ENCODE measurements around the gene HOXA7. TPM values are rescaled to one million over a fixed set of nuclear protein-coding genes. Genes with fewer than 3 reads are reported as not detected.

Gene HOXA7
- total RNA-seq, 1 donor from 2014 or later: 1.4 TPM

GRCh38 chr7:27144781-27145164, 11.7 kb downstream of the HOXA7 start:
- Mint-ChIP-seq H3K9me3 (ENCODE audit: low read depth) (no peaks in the 10 kb centered on the region), H3K27me3 (peaks cover 53% of the 10 kb centered on the region), H3K4me1 (ENCODE audit: low read depth) (peaks cover 29% of the 10 kb centered on the region), H3K27ac (no peak overlapping the region), H3K4me3 (ENCODE audit: low read depth) (peak overlapping the region; percentile 20), H3K36me3 (ENCODE audit: insufficient read depth) (peaks cover 6% of the 10 kb centered on the region)
- no peak for DNase-seq (ENCODE audit: low spot score, unreplicated experiment)
- no peak for TF ChIP-seq CTCF (IDR thresholded peaks at IDR 0.05; ENCODE audit: unreplicated experiment)

- no peak for DNase-seq (ENCODE audit: low spot score, unreplicated experiment)
- H3K4me3 Mint-ChIP-seq (ENCODE audit: low read depth): peak overlapping the region; percentile 93
- H3K4me1 Mint-ChIP-seq (ENCODE audit: low read depth): peaks cover 27% of the 10 kb centered on the region
- peak overlapping the region; percentile 52 for H3K27ac Mint-ChIP-seq
- H3K36me3 Mint-ChIP-seq (ENCODE audit: insufficient read depth): peaks cover 6% of the 10 kb centered on the region
- H3K9me3 Mint-ChIP-seq (ENCODE audit: low read depth): no peaks in the 10 kb centered on the region
- no peak for TF ChIP-seq CTCF (IDR thresholded peaks at IDR 0.05; ENCODE audit: unreplicated experiment)
- peaks cover 47% of the 10 kb centered on the region for H3K27me3 Mint-ChIP-seq
Measured at GRCh38 chr7:27143950-27144780, 12.3 kb downstream of the HOXA7 start.

GRCh38 chr7:27143023-27143949, 13.2 kb downstream of the HOXA7 start, which contains the start of gene HOXA5:
TSS of gene HOXA5 (minus strand) at chr7:27143681. CDS start at chr7:27143607, 74 bp downstream.
- Mint-ChIP-seq H3K4me1 (ENCODE audit: low read depth) (peaks cover 28% of the 10 kb centered on the region), H3K36me3 (ENCODE audit: insufficient read depth) (peaks cover 6% of the 10 kb centered on the region), H3K27me3 (peaks cover 41% of the 10 kb centered on the region), H3K4me3 (ENCODE audit: low read depth) (peak within 1 kb of the TSS; percentile 93), H3K9me3 (ENCODE audit: low read depth) (no peaks in the 10 kb centered on the region), H3K27ac (peak within 1 kb of the TSS; percentile 92)
- peak; percentile 87 for DNase-seq (ENCODE audit: low spot score, unreplicated experiment)
- TF ChIP-seq CTCF (IDR thresholded peaks at IDR 0.05; ENCODE audit: unreplicated experiment): peak; percentile 97

GRCh38 chr7:27142580-27143022, 13.9 kb downstream of the HOXA7 start:
- no peak for DNase-seq (ENCODE audit: low spot score, unreplicated experiment)
- Mint-ChIP-seq H3K9me3 (ENCODE audit: low read depth) (no peaks in the 10 kb centered on the region), H3K27me3 (peaks cover 41% of the 10 kb centered on the region), H3K4me1 (ENCODE audit: low read depth) (peaks cover 32% of the 10 kb centered on the region), H3K27ac (peak overlapping the region; percentile 92), H3K4me3 (ENCODE audit: low read depth) (peak overlapping the region; percentile 93), H3K36me3 (ENCODE audit: insufficient read depth) (peaks cover 6% of the 10 kb centered on the region)
- no peak for TF ChIP-seq CTCF (IDR thresholded peaks at IDR 0.05; ENCODE audit: unreplicated experiment)

Measured in progenitor cell of endocrine pancreas (in vitro differentiated cells).